LNCAP (cell line): ENCODE results near the gene CEP170B.

Experiments
- CTCF ChIP-seq: fragments of 450-650 bp; IDR thresholded peaks from 2 replicates; pipeline ENCODE4 v1.5.1; 2017; ENCODE audit warnings: mild to moderate bottlenecking

Gene CEP170B

GRCh38 chr14:104855532-104856090 lies 9.5 kb upstream of the CEP170B start:
- TF ChIP-seq CTCF, result no peak

DNA sequence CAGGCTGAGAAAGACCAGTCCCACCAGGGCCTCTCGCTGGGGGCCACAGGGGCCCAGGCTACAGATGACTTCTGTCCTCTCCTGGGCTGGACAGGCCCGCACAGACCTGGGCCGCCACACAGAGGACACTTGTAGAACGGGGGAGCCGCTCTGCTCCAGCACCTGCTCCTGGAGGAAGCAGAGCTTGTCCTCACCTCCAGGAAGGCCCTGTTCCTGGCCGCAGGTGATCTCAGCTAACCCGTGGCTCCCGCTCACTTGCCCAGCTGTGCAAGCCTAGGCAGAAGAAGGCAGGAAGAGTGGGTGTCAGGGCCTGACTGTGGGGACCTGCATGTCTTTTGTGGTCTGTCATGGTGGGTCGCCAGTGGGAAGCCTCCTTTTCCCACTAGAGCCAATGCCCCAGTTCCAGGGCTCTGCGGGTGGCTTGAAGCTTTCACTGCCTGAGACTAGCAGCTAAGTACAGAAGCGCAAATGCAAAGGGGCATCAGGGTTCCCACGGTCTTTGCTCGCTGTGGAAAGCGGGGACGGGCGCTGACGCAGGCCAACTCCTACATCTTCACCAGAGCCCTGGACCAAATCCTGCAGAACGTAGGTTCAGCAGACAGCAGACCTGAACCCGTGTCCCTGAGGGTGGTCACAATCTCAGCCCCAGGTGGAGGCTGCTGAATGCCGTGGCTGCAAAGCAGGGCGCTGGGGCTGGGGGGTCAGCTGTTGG lies 8.8 kb upstream of the CEP170B start:
- TF ChIP-seq CTCF, result no peak

GRCh38 chr14:104856869-104857860 lies 7.9 kb upstream of the CEP170B start:
- no peak for TF ChIP-seq CTCF

DNA sequence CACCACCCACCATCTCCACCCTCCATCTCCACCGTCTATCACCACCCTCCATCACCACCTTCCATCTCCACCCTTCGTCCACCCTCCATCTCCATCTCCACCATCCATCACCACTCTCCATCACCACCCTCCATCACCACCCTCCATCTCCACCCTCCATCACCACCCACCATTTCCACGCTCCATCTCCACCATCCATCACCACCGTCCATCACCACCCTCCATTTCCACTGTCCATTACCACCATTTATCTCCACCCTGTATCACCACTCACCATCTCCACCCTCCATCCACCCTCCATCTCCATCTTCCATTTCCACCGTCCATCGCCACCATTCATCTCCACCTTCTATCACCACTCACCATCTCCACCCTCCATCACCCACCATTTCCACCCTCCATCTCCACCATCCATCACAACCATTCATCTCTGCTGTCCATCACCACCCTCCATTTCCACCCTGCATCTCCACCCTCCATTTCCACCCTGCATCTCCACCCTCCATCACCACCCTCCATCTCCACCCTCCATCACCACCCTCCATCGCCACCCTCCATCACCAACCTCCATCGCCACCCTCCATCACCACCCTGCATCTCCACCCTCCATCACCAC lies 6.1 kb upstream of the CEP170B start:
- no peak for TF ChIP-seq CTCF

DNA sequence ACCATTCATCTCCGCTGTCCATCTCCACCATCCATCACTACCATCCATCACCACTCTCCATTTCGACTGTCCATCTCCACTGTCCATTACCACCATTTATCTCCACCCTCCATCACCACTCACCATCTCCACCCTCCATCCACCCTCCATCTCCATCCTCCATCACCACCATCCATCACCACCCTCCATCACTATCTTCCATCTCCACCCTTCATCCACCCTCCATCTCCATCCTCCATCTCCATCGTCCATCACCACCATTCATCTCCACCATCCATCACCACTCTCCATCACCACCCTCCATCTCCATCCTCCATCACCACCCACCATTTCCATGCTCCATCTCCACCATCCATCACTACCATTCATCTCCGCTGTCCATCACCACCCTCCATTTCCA lies 5.2 kb upstream of the CEP170B start:
- no peak for TF ChIP-seq CTCF

DNA sequence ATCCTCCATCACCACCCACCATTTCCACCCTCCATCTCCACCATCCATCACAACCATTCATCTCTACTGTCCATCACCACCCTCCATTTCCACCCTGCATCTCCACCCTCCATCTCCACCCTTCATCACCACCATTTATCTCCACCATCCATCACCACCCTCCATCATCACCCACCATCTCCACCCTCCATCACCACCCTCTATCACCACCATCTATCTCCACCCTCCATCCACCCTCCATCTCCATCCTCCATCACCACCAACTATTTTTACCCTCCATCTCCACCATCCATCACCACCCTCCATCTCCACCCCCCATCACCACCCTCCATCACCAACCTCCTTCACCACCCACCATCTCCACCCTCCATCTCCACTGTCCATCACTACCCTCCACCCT lies 4.7 kb upstream of the CEP170B start:
- TF ChIP-seq CTCF, result no peak

DNA sequence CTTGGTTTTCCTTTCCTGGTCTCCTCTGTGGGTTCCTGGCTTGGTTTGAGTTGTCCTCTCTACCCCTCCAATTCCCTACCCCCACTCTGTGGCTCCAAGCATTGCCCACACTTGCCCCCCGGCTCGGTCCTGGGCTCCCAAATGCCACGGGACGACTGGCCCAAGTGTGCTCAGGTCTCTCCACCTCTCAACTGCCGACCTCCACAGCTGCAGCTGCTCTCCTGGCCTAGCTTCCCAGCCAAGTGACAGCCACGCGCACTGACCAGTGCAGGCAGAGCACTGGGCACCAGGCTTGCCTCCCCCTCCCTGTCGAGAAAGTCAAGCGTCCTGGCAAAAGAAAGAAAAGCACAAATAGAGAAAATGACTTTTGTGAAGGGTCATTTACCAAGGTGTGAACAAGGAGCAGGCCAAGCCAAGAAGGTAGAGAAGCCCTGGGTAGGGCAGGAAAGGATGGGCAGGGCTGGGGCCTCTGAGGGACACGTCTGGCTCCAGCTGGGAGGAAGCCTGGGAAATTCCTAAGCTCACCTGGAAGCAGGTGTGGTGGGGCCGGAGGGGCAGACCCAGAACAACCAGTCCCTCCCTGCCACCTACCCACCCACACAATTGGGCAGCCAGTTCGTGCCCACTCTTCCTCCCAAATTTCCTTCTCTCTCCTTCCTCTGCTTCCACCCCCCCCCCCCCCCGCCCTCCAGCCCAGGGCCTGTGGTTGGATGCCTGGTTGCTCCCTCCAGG lies 1.8 kb upstream of the CEP170B start:
- no peak for TF ChIP-seq CTCF
